HEK293 (cell line): ENCODE results near the gene EFCAB5.

Experiments
- EGR2 ChIP-seq: fragments of 450-650 bp; formaldehyde crosslinking; IDR thresholded peaks from 2 replicates; pipeline ENCODE4 v1.5.1; 2016; ENCODE audit warnings: low read depth, missing biosample characterization, missing genetic modification characterization
- GLI4 ChIP-seq: fragments of 450-650 bp; formaldehyde crosslinking; IDR thresholded peaks from 2 replicates; pipeline ENCODE4 v1.5.1; 2016; ENCODE audit warnings: missing biosample characterization, missing genetic modification characterization
- IKZF3 ChIP-seq: fragments of 450-650 bp; IDR thresholded peaks from 2 replicates; pipeline ENCODE4 v1.5.0; 2018; ENCODE audit warnings: missing biosample characterization, mild to moderate bottlenecking, missing genetic modification characterization, moderate library complexity
- KLF7 ChIP-seq: fragments of 450-650 bp; formaldehyde crosslinking; IDR thresholded peaks from 2 replicates; pipeline ENCODE4 v1.5.1; 2016; ENCODE audit warnings: missing biosample characterization, missing genetic modification characterization, borderline replicate concordance
- MEIS1 ChIP-seq: sonication (generic); formaldehyde crosslinking; IDR thresholded peaks from 2 replicates; pipeline ENCODE4 v1.8.1; 2022; ENCODE audit warnings: missing genetic modification reagents, mild to moderate bottlenecking, borderline replicate concordance
- OSR2 ChIP-seq: fragments of 450-650 bp; formaldehyde crosslinking; IDR thresholded peaks from 2 replicates; pipeline ENCODE4 v1.5.1; 2016; ENCODE audit warnings: missing biosample characterization, missing genetic modification characterization
- RBAK ChIP-seq: fragments of 450-650 bp; formaldehyde crosslinking; IDR thresholded peaks from 2 replicates; pipeline ENCODE4 v1.5.1; 2016; ENCODE audit warnings: missing biosample characterization, missing genetic modification characterization
- SP3 ChIP-seq: fragments of 450-650 bp; formaldehyde crosslinking; IDR thresholded peaks from 2 replicates; pipeline ENCODE4 v1.5.1; 2016; ENCODE audit warnings: missing biosample characterization, missing genetic modification characterization
- ZBTB1 ChIP-seq: fragments of 450-650 bp; formaldehyde crosslinking; IDR thresholded peaks from 2 replicates; pipeline ENCODE4 v1.5.1; 2016; ENCODE audit warnings: missing biosample characterization, missing genetic modification characterization
- ZNF114 ChIP-seq: fragments of 450-650 bp; formaldehyde crosslinking; IDR thresholded peaks from 2 replicates; pipeline ENCODE4 v1.5.0; 2017; ENCODE audit warnings: missing biosample characterization, missing genetic modification characterization
- ZNF140 ChIP-seq: fragments of 450-650 bp; formaldehyde crosslinking; IDR thresholded peaks from 2 replicates; pipeline ENCODE4 v1.5.1; 2016; ENCODE audit warnings: missing biosample characterization, missing genetic modification characterization
- ZNF221 ChIP-seq: fragments of 450-650 bp; formaldehyde crosslinking; IDR thresholded peaks from 2 replicates; pipeline ENCODE4 v1.5.1; 2017; ENCODE audit warnings: missing biosample characterization, missing genetic modification characterization, borderline replicate concordance
- ZNF24 ChIP-seq: fragments of 450-650 bp; formaldehyde crosslinking; IDR thresholded peaks from 2 replicates; pipeline ENCODE4 v1.5.1; 2016; ENCODE audit warnings: missing biosample characterization, missing genetic modification characterization
- ZNF311 ChIP-seq: fragments of 450-650 bp; formaldehyde crosslinking; IDR thresholded peaks from 2 replicates; pipeline ENCODE4 v1.5.1; 2017; ENCODE audit warnings: missing biosample characterization, missing genetic modification characterization, borderline replicate concordance
- ZNF350 ChIP-seq: fragments of 450-650 bp; formaldehyde crosslinking; IDR thresholded peaks from 2 replicates; pipeline ENCODE4 v1.5.0; 2017; ENCODE audit warnings: missing biosample characterization, mild to moderate bottlenecking, missing genetic modification characterization
- ZNF354C ChIP-seq: fragments of 450-650 bp; formaldehyde crosslinking; IDR thresholded peaks from 2 replicates; pipeline ENCODE4 v1.5.1; 2016; ENCODE audit warnings: missing biosample characterization, missing genetic modification characterization, low read depth, borderline replicate concordance
- ZNF394 ChIP-seq: fragments of 450-650 bp; formaldehyde crosslinking; IDR thresholded peaks from 2 replicates; pipeline ENCODE4 v1.5.1; 2016; ENCODE audit warnings: missing biosample characterization, missing genetic modification characterization, mild to moderate bottlenecking, moderate library complexity, borderline replicate concordance
- ZNF423 ChIP-seq: fragments of 450-650 bp; formaldehyde crosslinking; IDR thresholded peaks from 2 replicates; pipeline ENCODE4 v1.5.1; 2016; ENCODE audit warnings: missing biosample characterization, missing genetic modification characterization
- ZNF510 ChIP-seq: fragments of 450-650 bp; formaldehyde crosslinking; IDR thresholded peaks from 2 replicates; pipeline ENCODE4 v1.5.1; 2018; ENCODE audit warnings: mild to moderate bottlenecking, missing genetic modification characterization, missing biosample characterization; ENCODE audit not compliant: insufficient replicate concordance
- ZNF596 ChIP-seq: fragments of 450-650 bp; IDR thresholded peaks from 2 replicates; pipeline ENCODE4 v1.5.0; 2018; ENCODE audit warnings: missing biosample characterization, mild to moderate bottlenecking, missing genetic modification characterization, moderate library complexity
- ZNF623 ChIP-seq: fragments of 450-650 bp; formaldehyde crosslinking; IDR thresholded peaks from 2 replicates; pipeline ENCODE4 v1.5.1; 2016; ENCODE audit warnings: missing biosample characterization, missing genetic modification characterization
- ZNF664 ChIP-seq: fragments of 450-650 bp; formaldehyde crosslinking; IDR thresholded peaks from 2 replicates; pipeline ENCODE4 v1.5.1; 2016; ENCODE audit warnings: missing biosample characterization, missing genetic modification characterization
- ZNF747 ChIP-seq: fragments of 450-650 bp; formaldehyde crosslinking; IDR thresholded peaks from 2 replicates; pipeline ENCODE4 v1.5.1; 2016; ENCODE audit warnings: missing biosample characterization, missing genetic modification characterization
- ZNF843 ChIP-seq: fragments of 450-650 bp; formaldehyde crosslinking; IDR thresholded peaks from 2 replicates; pipeline ENCODE4 v1.5.1; 2016; ENCODE audit warnings: missing biosample characterization, missing genetic modification characterization
- ZSCAN23 ChIP-seq: fragments of 450-650 bp; formaldehyde crosslinking; IDR thresholded peaks from 2 replicates; pipeline ENCODE4 v1.5.1; 2016; ENCODE audit warnings: missing biosample characterization, missing genetic modification characterization
- ZXDB ChIP-seq: fragments of 450-650 bp; formaldehyde crosslinking; IDR thresholded peaks from 2 replicates; pipeline ENCODE4 v1.5.1; 2016; ENCODE audit warnings: missing biosample characterization, missing genetic modification characterization
- TF ChIP-seq, protein P1 (sequence below): fragments of 450-650 bp; IDR thresholded peaks from 2 replicates; pipeline ENCODE4 v1.5.1; 2018; ENCODE audit warnings: missing biosample characterization, missing genetic modification characterization
- TF ChIP-seq, protein P2 (sequence below): fragments of 450-650 bp; formaldehyde crosslinking; IDR thresholded peaks from 2 replicates; pipeline ENCODE4 v1.5.1; 2016; ENCODE audit warnings: missing biosample characterization, missing genetic modification characterization
- TF ChIP-seq, protein P3 (sequence below): fragments of 450-650 bp; formaldehyde crosslinking; IDR thresholded peaks from 2 replicates; pipeline ENCODE4 v1.5.1; 2016; ENCODE audit warnings: missing biosample characterization, missing genetic modification characterization
- TF ChIP-seq, protein P4 (sequence below): fragments of 450-650 bp; formaldehyde crosslinking; IDR thresholded peaks from 2 replicates; pipeline ENCODE4 v1.5.1; 2016; ENCODE audit warnings: missing biosample characterization, missing genetic modification characterization
- TF ChIP-seq, protein P5 (sequence below): fragments of 450-650 bp; formaldehyde crosslinking; IDR thresholded peaks from 2 replicates; pipeline ENCODE4 v1.5.1; 2017; ENCODE audit warnings: missing biosample characterization, missing genetic modification characterization
- TF ChIP-seq, protein P6 (sequence below): fragments of 450-650 bp; formaldehyde crosslinking; IDR thresholded peaks from 2 replicates; pipeline ENCODE4 v1.5.1; 2016; ENCODE audit warnings: missing biosample characterization, missing genetic modification characterization

EFCAB5 gene

DNA sequence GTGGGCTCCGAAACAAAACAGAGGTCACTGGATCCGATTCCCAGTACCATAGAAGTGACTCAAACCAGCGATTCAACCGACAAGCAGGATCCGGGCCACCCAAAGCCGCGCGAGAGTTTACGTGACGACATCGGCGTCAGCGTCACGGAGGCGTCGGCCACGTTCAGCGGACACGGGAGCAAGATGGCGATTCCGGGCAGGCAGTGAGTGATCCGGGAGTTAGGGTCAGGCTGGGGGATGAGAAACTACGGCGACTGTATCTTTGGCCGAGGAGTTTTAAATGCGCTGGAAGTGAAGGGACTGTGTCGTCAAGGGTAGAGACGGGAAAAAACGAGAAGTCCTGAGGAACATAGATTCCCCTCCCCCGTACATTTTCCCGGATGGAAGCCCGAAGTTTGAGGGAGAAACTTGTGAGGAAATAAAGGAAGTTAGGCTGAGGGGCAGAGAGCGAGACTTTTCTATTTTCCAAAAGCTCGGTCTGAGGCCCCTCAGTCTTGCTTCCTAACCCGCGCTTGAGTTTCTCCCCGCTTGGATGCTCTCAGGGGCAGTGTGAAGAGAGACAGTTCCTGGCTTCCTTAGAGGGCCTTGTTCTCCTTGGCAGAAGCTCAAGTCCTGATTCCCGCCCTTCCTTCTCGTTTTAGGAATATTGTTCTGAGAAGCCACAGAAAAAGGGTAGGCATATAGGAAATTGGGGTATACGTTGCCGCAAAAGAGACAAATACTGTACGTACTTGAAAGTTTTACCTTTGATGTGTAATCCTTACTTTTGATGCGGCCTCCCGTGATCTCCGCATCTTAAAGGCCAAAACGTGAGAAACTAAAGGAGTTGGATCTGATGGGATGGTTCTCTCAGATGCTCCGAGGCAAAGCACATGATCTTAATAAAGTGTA, 175.5 kb downstream of the EFCAB5 start, which contains the start of gene NSRP1 (continued):
- TF ChIP-seq ZNF423 (no peak), KLF7 (tag by site-specific recombination) (no peak), OSR2 (tag by site-specific recombination) (no peak), ZNF354C (tag by site-specific recombination) (no peak), ZNF747 (no peak), ZNF843 (tag by site-specific recombination) (0 out of 2 replicates have a peak, but pooled peaks have one; percentile 57), ZNF311 (no peak), SP3 (peak; percentile 61), MEIS1 (CRISPR knock-in tag) (no peak), ZNF664 (tag by site-specific recombination) (no peak), ZNF140 (tag by site-specific recombination) (no peak), RBAK (no peak), IKZF3 (tag by site-specific recombination) (peak; percentile 55), ZNF394 (tag by site-specific recombination) (no peak), ZNF623 (tag by site-specific recombination) (no peak), ZNF221 (tag by site-specific recombination) (no peak), ZBTB1 (tag by site-specific recombination) (no peak; the same call in 1 of the 2 replicates), ZNF510 (tag by site-specific recombination) (no peak), EGR2 (tag by site-specific recombination) (no peak), ZSCAN23 (tag by site-specific recombination) (peak; percentile 25; the same call in 1 of the 2 replicates), GLI4 (tag by site-specific recombination) (no peak), ZNF596 (tag by site-specific recombination) (no peak), ZXDB (tag by site-specific recombination) (peak; percentile 40; the same call in 1 of the 2 replicates), ZNF350 (tag by site-specific recombination) (no peak), ZNF24 (peak; percentile 60), ZNF114 (tag by site-specific recombination) (no peak)
- TF ChIP-seq, protein P1, sequence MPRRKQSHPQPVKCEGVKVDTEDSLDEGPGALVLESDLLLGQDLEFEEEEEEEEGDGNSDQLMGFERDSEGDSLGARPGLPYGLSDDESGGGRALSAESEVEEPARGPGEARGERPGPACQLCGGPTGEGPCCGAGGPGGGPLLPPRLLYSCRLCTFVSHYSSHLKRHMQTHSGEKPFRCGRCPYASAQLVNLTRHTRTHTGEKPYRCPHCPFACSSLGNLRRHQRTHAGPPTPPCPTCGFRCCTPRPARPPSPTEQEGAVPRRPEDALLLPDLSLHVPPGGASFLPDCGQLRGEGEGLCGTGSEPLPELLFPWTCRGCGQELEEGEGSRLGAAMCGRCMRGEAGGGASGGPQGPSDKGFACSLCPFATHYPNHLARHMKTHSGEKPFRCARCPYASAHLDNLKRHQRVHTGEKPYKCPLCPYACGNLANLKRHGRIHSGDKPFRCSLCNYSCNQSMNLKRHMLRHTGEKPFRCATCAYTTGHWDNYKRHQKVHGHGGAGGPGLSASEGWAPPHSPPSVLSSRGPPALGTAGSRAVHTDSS (tag by site-specific recombination): no peak
- TF ChIP-seq, protein P2, sequence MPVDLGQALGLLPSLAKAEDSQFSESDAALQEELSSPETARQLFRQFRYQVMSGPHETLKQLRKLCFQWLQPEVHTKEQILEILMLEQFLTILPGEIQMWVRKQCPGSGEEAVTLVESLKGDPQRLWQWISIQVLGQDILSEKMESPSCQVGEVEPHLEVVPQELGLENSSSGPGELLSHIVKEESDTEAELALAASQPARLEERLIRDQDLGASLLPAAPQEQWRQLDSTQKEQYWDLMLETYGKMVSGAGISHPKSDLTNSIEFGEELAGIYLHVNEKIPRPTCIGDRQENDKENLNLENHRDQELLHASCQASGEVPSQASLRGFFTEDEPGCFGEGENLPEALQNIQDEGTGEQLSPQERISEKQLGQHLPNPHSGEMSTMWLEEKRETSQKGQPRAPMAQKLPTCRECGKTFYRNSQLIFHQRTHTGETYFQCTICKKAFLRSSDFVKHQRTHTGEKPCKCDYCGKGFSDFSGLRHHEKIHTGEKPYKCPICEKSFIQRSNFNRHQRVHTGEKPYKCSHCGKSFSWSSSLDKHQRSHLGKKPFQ (tag by site-specific recombination): peak; percentile 44
- TF ChIP-seq, protein P3, sequence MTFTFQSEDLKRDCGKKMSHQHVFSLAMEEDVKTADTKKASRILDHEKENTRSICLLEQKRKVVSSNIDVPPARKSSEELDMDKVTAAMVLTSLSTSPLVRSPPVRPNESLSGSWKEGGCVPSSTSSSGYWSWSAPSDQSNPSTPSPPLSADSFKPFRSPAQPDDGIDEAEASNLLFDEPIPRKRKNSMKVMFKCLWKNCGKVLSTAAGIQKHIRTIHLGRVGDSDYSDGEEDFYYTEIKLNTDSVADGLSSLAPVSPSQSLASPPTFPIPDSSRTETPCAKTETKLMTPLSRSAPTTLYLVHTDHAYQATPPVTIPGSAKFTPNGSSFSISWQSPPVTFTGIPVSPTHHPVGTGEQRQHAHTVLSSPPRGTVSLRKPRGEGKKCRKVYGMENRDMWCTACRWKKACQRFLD: no peak
- TF ChIP-seq, protein P4, sequence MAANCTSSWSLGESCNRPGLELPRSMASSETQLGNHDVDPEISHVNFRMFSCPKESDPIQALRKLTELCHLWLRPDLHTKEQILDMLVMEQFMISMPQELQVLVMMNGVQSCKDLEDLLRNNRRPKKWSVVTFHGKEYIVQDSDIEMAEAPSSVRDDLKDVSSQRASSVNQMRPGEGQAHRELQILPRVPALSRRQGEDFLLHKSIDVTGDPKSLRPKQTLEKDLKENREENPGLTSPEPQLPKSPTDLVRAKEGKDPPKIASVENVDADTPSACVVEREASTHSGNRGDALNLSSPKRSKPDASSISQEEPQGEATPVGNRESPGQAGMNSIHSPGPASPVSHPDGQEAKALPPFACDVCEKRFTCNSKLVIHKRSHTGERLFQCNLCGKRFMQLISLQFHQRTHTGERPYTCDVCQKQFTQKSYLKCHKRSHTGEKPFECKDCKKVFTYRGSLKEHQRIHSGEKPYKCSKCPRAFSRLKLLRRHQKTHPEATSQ (tag by site-specific recombination): no peak
- TF ChIP-seq, protein P5, sequence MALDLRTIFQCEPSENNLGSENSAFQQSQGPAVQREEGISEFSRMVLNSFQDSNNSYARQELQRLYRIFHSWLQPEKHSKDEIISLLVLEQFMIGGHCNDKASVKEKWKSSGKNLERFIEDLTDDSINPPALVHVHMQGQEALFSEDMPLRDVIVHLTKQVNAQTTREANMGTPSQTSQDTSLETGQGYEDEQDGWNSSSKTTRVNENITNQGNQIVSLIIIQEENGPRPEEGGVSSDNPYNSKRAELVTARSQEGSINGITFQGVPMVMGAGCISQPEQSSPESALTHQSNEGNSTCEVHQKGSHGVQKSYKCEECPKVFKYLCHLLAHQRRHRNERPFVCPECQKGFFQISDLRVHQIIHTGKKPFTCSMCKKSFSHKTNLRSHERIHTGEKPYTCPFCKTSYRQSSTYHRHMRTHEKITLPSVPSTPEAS (tag by site-specific recombination): 0 out of 2 replicates have a peak, but pooled peaks have one; percentile 28
- TF ChIP-seq, protein P6, sequence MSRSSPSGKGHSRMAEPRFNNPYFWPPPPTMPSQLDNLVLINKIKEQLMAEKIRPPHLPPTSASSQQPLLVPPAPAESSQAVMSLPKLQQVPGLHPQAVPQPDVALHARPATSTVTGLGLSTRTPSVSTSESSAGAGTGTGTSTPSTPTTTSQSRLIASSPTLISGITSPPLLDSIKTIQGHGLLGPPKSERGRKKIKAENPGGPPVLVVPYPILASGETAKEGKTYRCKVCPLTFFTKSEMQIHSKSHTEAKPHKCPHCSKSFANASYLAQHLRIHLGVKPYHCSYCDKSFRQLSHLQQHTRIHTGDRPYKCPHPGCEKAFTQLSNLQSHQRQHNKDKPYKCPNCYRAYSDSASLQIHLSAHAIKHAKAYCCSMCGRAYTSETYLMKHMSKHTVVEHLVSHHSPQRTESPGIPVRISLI (tag by site-specific recombination): no peak
